KMS-11 (cell line): ENCODE data around the gene KCNQ1.

Source experiments
- H2AFZ ChIP-seq: fragments of 200-600 bp; sonication (generic); 2 replicates; pipeline ENCODE4 v1.6.1; 2016; ENCODE audit warnings: antibody characterized with exemption, mixed run types, low read depth
- H3K27ac ChIP-seq: fragments of 200-600 bp; sonication (generic); 2 replicates; pipeline ENCODE4 v1.6.1; 2016; ENCODE audit warnings: mild to moderate bottlenecking, mixed run types
- H3K27me3 ChIP-seq: fragments of 200-600 bp; sonication (generic); 2 replicates; pipeline ENCODE4 v1.6.1; 2017; ENCODE audit warnings: mild to moderate bottlenecking, low read depth, mixed run types, moderate library complexity; ENCODE audit not compliant: insufficient read depth
- H3K36me3 ChIP-seq: fragments of 200-600 bp; sonication (generic); 2 replicates; pipeline ENCODE4 v1.6.1; 2017; ENCODE audit warnings: mild to moderate bottlenecking, mixed run types; ENCODE audit not compliant: insufficient read depth
- H3K4me1 ChIP-seq: fragments of 200-600 bp; sonication (generic); 2 replicates; pipeline ENCODE4 v1.6.1; 2016; ENCODE audit warnings: mild to moderate bottlenecking, low read depth, mixed run types; ENCODE audit not compliant: poor library complexity, severe bottlenecking
- H3K4me2 ChIP-seq: fragments of 200-600 bp; sonication (generic); 2 replicates; pipeline ENCODE4 v1.7.0; 2016; ENCODE audit warnings: mild to moderate bottlenecking, mixed run types
- H3K4me3 ChIP-seq: fragments of 200-600 bp; sonication (generic); IDR thresholded peaks from 2 replicates; pipeline ENCODE4 v1.6.1; 2017; ENCODE audit warnings: low read depth, low read length, mixed read lengths; ENCODE audit not compliant: insufficient read depth
- H3K79me2 ChIP-seq: fragments of 200-600 bp; sonication (generic); 2 replicates; pipeline ENCODE4 v1.6.1; 2016; ENCODE audit warnings: low read depth, mixed run types; ENCODE audit not compliant: insufficient read depth
- H3K9ac ChIP-seq: fragments of 200-600 bp; sonication (generic); 2 replicates; pipeline ENCODE4 v1.6.1; 2016; ENCODE audit warnings: mild to moderate bottlenecking, mixed run types
- H4K20me1 ChIP-seq: fragments of 200-600 bp; sonication (generic); 2 replicates; pipeline ENCODE4 v1.6.1; 2016; ENCODE audit warnings: mild to moderate bottlenecking, mixed run types; ENCODE audit not compliant: insufficient read depth
- CTCF ChIP-seq: fragments of 200-600 bp; sonication (generic); conservative IDR thresholded peaks from 2 replicates; pipeline ENCODE4 v1.6.1; 2017; ENCODE audit warnings: low read depth, mild to moderate bottlenecking, antibody characterized with exemption, low read length, moderate library complexity, mixed read lengths

KCNQ1 gene

GRCh38 chr11:2810411-2811205 lies 365.8 kb downstream of the KCNQ1 start:
- Histone ChIP-seq H3K36me3 (no peaks in the 10 kb centered on the region), H3K79me2 (no peaks in the 10 kb centered on the region), H3K27ac (no peak overlapping the region), H3K27me3 (no peaks in the 10 kb centered on the region), H3K4me2 (no peak overlapping the region), H3K4me3 (no peak overlapping the region), H3K4me1 (no peaks in the 10 kb centered on the region), H2AFZ (no peak overlapping the region), H3K9ac (no peak overlapping the region), H4K20me1 (no peaks in the 10 kb centered on the region)
- no peak for TF ChIP-seq CTCF

- Histone ChIP-seq H3K79me2 (no peaks in the 10 kb centered on the region), H3K27me3 (no peaks in the 10 kb centered on the region), H3K36me3 (no peaks in the 10 kb centered on the region), H3K4me1 (no peaks in the 10 kb centered on the region), H3K9ac (no peak overlapping the region), H2AFZ (no peak overlapping the region), H4K20me1 (no peaks in the 10 kb centered on the region), H3K27ac (no peak overlapping the region), H3K4me3 (no peak overlapping the region), H3K4me2 (no peak overlapping the region)
- no peak for TF ChIP-seq CTCF
Observed at GRCh38 chr11:2811206-2812091, 366.6 kb downstream of the KCNQ1 start.

GRCh38 chr11:2812371-2812991 lies 367.7 kb downstream of the KCNQ1 start:
- Histone ChIP-seq H3K4me3 (no peak overlapping the region), H3K27ac (no peak overlapping the region)

More at GRCh38 chr11:2812371-2812991, 367.7 kb downstream of the KCNQ1 start:
- TF ChIP-seq CTCF: no peak
- no peaks in the 10 kb centered on the region for H4K20me1 ChIP-seq
- H3K9ac ChIP-seq: no peak overlapping the region
- H3K36me3 ChIP-seq: no peaks in the 10 kb centered on the region
- no peaks in the 10 kb centered on the region for H3K79me2 ChIP-seq
- no peak overlapping the region for H3K4me2 ChIP-seq
- no peaks in the 10 kb centered on the region for H3K27me3 ChIP-seq
- H2AFZ ChIP-seq: no peak overlapping the region
- H3K4me1 ChIP-seq: no peaks in the 10 kb centered on the region
